HG03097 (cell line): ENCODE results near the gene GOLGA8S.
"Not testable (repeated sequence)": the region's sequence is repeated elsewhere in the genome, so short reads cannot be mapped to it uniquely, and the experiment has no call there.

Experiments used
- ATAC-seq: cut with Tn5 transposase; IDR thresholded peaks from one replicate; pipeline ENCODE4 v1.9.1; 2021; ENCODE audit not compliant: unreplicated experiment, low FRiP score

Gene GOLGA8S, protein sequence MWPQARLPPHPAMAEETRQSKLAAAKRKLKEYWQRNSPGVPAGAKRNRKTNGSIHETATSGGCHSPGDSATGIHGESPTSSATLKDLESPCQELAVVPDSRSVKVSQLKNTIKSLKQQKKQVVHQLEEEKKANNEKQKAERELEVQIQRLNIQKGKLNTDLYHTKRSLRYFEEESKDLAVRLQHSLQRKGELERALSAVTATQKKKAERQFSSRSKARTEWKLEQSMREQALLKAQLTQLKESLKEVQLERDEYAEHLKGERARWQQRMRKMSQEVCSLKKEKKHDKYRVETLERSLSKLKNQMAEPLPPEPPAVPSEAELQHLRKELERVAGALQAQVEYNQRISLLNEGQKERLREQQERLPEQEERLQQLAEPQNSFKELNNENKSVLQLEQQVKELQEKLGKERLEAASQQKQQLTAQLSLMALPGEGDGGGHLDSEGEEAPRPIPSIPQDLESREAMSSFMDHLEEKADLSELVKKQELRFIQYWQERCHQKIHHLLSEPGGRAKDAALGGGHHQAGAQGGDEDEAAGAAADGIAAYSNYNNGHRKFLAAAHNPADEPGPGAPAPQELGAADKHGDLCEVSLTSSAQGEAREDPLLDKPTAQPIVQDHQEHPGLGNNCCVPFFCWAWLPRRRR

GRCh38 chr15:23354448-23354847 lies at the start of gene GOLGA8S:
TSS of gene GOLGA8S (plus strand) at chr15:23354748. CDS start at chr15:23354810, 62 bp downstream.
- not testable (repeated sequence) for ATAC-seq

DNA sequence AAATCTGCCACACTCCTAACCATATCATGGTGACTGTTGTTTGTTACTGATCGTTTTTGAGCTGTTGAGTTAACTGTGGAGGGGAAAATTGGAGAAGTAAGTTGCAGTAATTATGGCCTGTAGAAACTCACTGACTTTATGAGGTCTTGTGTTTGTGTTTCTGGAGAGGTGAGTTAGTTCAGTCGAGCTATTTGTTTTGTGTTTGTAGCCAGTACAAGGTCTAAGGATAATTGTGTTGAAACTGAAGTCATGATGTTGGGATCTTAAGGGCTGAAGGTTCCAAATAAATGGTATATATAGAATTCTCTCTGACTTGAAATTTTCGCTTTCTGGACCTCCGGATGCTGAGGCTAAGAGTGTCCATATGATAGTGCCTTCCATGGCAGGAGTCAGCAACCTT lies 49.7 kb upstream of the GOLGA8S start:
- ATAC-seq = not testable (repeated sequence)

DNA sequence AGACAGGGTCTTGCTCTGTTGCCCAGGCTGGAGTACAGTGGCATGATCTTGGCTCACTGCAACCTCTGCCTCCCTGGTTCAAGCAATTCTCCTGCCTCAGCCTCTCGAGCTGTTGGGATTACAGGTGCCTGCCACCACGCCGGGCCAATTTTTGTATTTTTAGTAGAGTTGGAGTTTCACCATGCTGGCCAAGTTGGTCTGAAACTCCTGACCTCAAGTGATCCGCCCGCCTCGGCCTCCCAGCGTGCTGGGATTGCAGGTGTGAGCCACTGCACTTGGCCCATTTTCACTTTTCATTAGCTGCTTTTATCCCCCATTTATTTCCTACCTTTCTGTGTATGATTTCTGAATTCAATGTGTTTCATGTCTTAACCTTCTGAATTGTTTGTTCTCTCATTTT lies 48.6 kb upstream of the GOLGA8S start:
- not testable (repeated sequence) for ATAC-seq

GRCh38 chr15:23311233-23311632 lies 43.3 kb upstream of the GOLGA8S start:
- not testable (repeated sequence) for ATAC-seq

DNA sequence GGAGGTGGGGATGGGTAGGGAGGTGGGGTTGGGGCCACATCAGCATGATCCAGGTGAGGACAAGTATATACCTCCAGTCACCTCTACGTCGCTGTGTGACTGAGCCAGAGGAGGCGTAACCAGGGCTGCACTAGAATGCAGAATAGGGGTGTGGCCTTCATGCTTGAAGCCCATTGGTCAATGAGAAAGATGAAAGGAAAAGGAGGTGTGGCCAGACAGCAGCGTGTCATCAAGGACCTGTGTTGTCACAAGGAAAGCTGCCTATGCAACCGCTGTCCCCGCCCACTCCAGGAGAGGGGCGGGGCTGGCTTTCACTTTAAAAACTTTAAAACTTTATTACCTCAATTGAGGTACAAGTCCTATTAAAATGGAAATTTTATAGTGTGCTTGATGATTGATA lies 20.5 kb upstream of the GOLGA8S start, which contains the start of gene GOLGA6L26:
GOLGA6L26 (minus strand) TSS at position 101 of the 400 bp plus-strand sequence; CDS start at position 40, 61 bp downstream.
- ATAC-seq = not testable (repeated sequence)

DNA sequence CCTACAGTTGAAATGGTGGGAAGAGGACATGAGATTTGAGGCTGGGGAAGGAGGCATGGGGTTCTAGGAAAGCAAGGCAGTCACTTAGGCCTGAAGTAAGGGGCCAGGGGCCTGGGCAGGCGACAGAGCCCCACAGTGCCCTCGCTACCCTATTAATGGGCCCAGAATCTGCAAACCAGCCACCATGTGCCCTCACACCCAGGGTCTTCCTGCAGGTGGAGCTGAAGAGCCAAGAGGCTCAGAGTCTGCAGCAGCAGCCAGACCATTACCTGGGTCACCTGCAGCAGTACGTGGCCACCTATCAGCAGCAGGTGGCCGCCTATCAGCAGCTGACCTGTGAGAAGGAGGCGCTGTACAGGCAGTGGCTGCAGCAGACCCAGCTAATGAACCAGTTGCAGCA lies 8.1 kb downstream of the GOLGA8S start:
- not testable (repeated sequence) for ATAC-seq

DNA sequence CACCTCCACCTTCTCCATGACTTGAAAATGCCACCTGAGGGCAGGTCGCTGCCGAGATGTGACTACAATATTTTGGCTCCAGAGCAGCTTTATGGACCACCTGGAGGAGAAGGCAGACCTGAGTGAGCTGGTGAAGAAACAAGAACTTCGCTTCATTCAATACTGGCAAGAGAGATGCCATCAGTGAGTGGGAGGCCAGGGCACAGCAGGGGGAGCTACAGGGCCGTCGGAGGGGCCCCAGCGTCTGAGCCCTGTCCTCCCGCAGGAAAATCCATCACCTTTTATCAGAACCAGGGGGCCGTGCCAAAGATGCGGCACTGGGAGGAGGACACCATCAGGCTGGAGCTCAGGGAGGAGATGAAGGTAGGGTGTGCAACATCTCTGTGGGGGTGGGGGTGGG lies 9.7 kb downstream of the GOLGA8S start:
- ATAC-seq = not testable (repeated sequence)

DNA sequence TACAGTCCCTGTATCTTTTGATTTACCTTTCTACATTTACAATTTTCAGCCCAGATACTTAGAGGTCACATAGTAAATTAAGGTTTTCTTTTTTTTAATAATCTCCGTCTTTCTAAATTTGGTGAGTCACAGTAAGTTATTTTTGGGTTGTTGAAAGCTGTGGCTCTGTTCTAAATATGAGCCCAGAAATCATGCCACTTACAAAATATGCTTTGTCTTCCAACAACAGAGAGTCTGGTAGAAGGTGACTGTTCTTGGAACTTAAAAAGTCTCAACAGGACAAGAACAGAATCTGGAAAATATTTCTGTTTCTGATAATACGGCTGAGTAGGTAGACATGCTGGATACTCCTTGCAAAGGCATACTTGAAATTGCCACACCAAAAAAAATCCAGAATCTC lies 16.0 kb downstream of the GOLGA8S start:
- ATAC-seq = no peak

DNA sequence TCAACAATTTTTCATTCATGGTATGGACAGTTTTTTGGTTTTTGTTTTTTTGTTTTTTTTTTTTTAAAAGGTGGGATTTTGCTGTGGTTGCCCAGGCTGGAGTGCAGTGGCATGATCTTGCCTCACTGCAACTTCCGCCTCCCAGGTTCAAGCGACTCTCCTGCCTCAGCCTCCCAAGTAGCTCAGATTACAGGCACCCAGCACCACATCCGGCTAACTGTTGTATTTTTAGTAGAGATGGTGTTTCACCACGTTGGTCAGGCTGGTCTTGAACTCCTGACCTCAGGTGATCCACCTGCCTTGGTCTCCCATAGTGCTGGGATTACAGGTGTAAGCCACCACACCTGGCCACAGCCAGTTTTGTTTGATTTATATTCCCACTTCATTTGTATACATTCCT lies 16.6 kb downstream of the GOLGA8S start:
- ATAC-seq = not testable (repeated sequence)

DNA sequence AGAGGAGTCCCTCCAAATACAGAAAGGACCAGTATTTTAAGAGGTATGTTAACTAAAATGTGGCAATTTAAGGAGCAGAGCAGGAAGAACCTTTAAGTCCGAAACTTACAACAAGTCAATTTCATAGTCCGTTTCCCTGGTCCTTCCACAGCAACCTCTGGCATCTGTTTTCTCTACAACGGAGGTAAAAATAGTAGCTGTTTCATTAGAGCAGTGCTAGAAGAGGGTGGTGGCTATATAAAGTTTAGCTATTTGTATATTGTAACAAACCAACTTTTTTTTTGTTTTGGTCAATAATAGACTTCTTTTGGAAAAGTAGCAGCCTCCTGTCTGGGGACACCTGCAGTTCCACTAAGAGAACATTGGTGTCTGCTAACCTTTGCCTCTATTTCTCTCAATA lies 17.3 kb downstream of the GOLGA8S start:
- ATAC-seq = not testable (repeated sequence)

DNA sequence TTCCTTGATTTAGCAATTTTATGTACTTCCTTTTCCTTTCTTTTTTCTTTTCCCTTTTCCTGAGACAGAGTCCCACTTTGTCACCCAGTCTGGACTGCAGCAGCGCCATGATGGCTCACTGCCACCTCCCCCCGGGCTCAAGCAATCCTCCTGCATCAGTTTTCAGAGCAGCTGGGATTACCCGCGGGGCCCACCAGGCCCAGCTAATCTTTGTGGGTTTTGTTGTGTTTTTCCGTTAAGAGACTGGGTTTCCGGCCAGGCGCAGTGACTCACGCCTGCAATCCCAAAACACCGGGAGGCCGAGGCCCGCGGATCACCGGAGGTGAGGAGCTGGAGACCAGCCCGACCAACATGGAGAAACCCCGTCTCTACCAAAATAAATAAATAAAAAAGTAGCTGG lies 17.7 kb downstream of the GOLGA8S start:
- ATAC-seq = no peak

- ATAC-seq = not testable (repeated sequence)
Observed at GRCh38 chr15:23372891-23373600, 18.5 kb downstream of the GOLGA8S start.

GRCh38 chr15:23374226-23374625 lies 19.7 kb downstream of the GOLGA8S start:
- ATAC-seq = not testable (repeated sequence)

DNA sequence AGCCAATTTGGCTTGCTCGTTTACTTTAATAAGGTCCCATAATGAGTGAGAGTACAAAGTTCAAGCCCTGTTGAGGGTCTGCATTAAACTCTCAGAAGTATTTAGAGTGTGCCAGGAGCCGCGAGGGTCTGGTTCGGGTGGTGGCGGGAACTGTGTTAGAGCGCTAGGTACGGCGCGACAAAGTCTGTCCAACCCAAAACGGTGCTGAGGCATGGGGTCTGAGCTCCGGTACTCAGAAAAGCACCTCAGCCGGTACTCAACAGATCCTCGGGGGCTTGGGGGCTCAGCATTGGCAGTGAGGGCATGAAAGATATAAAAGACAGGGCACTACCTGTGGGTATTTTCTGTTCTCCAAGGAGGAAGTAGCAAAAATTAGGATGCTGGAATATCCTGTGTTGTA lies 24.4 kb downstream of the GOLGA8S start:
- not testable (repeated sequence) for ATAC-seq

DNA sequence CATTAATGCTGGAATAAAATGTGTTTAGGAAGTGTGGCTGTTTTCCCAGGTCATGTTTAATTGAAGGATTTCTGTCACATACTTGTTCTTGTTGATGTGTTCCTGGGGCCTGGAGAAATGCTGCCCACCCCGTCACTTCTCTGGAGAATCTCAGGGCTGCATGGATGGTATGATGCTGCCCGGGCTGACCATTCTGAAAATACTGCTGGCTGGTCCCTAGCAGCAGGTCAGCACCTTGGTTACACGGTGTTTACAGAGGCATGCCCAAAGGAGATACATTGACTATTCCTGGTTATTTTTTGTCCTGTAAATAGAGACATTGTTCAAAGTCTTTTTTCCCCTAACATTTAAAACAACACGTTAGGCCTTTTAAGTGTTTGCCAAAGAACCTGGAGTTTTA lies 26.2 kb downstream of the GOLGA8S start:
- ATAC-seq = not testable (repeated sequence)

DNA sequence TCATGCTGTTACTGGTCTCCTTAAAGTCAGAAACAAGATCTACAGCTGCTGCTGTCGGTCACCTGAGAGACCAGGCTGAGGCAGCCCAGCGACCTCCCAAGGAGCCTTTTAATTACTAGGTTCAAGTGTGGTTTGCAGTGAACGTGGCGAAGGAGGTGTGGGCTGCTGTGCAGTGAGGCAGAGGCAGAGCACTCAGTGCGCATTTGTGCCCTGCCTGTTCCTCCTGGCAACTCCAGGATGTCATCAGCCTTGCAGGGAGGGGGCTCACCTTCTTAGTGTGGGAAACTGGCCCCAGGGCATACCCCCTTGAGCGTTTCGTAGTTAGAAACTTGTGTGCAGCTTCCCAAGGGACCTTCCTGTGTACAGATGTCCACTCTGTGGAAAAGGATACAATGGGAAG lies 26.6 kb downstream of the GOLGA8S start:
- not testable (repeated sequence) for ATAC-seq

- no peak for ATAC-seq
Observed at GRCh38 chr15:23384371-23384770, 29.8 kb downstream of the GOLGA8S start.

GRCh38 chr15:23385886-23386430 lies 31.4 kb downstream of the GOLGA8S start:
- no peak for ATAC-seq

DNA sequence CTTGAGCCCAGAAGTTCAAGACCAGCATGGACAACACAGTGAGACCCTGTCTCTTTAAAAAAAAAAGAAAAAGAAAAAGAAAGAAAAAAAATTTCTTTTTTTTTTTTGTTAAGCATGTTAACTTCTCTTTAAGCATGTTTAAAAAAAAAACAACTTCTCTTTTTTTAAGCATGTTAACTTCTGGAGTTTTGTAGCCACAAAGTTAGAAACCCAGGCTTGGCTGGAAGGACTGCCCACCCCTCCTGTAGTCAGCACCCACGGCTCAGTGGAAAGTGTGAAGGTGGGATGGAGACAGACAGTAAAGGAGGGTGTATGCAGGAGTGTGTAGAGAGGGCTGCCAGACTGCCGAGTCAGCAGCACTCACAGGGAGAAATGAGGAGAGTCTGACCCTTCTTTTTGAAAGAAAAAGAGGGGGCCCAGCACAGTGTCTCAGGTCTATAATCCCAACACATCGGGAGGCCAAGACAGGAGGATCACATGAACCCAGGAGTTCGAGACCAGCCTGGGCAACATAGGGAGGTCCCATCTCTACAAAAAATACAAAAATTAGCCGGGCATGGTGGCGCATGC lies 33.2 kb downstream of the GOLGA8S start:
- ATAC-seq = no peak

GRCh38 chr15:23395030-23395692 lies 40.6 kb downstream of the GOLGA8S start:
- no peak for ATAC-seq
